Stimulated activated CD8-positive, alpha-beta memory T cell treated with anti-CD3 and anti-CD28 coated beads, Interleukin-4, amount 100 ng/mL, for 4 hours (primary cell): ENCODE measurements around the gene TMEM45A.
"Not testable (repeated sequence)": the region's sequence is repeated elsewhere in the genome, so short reads cannot be mapped to it uniquely, and the experiment has no call there.

Source experiments
- DNase-seq, 2 donors: peaks; one replicate each; pipeline ENCODE4 v3.0.0-alpha.2; 2020; ENCODE audit warnings: low read depth in 2 of 2, low spot score in 1 of 2

Gene TMEM45A

DNA sequence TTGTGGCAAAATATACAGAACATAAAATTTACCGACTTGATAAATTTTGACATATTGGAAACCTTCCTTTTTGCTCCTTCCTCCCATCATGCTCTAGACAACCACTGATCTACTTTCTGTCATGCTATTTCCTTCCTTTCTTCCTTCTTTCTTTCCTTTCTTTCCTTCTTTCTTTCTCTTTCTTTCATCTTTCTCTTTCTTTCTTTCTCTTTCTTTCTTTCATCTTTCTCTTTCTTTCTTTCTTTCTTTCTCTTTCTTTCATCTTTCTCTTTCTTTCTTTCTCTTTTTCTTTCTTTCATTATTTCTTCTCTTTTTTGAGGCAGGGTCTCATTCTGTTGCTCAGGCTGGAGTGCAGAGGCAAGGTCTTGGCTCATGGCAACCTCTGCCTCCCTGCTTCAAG lies 8.9 kb upstream of the TMEM45A start:
- DNase-seq, result no peak

DNA sequence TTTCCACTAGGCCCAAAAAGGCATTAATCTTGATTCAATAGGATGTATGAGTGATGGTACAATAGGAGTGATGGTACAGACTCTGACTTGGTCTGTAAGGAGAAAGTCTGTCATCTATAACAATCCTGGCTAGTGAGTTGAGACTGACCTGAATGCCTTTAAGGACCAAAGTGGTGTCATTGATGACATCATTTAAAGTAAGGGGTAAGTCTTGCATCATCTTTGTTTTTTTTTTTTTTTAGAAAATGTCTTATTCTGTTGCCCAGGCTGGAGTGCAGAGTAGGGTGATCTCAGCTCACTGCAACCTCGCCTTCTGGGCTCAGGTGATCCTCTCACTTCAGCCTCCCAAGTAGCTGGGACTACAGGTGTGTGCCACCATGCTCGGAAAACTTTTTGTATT lies 5.6 kb upstream of the TMEM45A start:
- DNase-seq, result no peak

DNA sequence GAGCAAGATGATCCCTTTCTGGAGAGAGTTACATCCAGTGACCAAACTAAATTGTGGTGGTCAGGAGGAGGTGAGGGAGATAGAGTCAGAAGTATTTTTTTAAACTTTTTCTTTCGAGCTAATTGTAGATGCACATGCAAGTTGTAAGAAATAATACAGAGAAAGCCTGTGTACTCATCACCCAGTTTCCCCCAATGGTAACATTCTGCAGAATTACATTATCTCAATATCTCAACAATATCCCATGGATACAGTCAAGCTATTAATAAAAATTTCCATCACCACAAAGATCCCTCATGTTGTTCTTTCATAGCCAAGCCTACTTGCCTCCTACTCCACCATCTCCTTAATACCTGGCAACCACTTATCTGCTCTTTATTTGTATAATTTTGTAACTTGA lies 3.3 kb upstream of the TMEM45A start:
- no peak for DNase-seq

DNA sequence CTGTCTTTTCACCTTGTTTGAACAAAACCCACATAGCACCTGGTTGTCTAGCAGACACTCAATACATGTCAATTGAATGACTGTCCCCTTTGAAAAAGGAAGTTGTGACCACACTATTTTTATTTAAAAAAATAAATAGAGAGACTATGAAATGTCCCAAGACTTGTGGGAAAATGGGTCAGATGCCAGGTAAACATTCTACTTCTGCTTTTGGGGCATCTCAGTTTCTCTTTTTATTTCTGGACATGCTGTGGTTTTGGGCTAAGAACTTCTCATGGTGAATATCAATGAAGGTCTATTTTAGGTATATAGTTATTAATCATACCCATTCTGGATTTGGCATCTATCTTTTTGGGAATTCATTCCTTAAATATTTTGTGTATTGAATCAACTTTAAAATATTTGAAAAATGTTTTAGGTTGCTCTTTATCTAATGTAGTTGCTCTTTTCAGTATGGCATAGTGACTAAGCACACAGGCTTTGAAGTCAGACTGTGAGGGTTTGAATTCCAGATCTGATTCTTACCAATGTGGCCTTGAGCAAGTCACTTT lies 4.4 kb downstream of the TMEM45A start:
- no peak for DNase-seq

DNA sequence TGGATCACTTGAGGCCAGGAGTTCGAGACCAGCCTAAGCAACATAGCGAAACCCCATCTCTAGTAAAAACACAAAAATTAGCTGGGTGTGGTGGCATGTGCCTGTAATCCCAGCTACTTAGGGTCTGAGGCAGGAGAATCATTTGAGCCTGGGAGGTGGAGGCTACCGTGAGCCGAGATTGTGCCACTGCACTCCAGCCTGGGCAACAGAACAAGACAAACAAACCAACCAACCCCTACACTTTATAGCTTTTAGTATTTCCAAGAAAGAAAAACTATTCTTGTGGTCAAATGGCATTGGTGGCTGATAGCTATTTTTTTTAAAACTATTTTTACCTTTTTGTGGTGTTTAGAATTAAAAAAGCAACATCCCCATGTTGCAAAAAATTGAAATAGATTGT lies 7.2 kb downstream of the TMEM45A start:
- no peak for DNase-seq

DNA sequence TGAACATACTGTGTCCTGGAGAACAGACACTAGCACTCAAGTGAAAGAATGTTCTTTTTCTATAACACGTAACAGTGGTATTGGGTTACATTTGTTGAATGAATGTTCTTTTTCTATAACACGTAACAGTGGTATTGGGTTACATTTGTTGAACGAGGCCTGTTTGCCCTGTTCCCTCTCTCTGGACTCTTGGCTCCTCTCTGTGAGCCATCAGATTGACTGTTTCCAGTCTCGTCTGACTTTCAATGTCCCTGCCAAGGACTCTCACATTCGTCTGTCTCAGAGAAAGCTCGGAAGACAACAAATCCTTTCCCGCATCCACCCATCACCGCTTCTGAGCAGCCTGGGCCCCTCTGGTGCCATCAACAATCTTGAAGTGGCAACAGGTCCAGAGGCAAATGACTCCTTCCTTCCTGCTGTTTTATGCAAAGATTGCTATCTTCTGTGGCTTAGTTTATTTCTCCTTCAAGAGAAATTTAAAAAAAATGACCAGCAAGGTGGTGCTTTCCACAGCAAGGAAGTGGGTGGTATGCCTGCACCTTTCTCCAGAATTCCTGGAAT lies 8.0 kb downstream of the TMEM45A start:
- DNase-seq, result no peak

DNA sequence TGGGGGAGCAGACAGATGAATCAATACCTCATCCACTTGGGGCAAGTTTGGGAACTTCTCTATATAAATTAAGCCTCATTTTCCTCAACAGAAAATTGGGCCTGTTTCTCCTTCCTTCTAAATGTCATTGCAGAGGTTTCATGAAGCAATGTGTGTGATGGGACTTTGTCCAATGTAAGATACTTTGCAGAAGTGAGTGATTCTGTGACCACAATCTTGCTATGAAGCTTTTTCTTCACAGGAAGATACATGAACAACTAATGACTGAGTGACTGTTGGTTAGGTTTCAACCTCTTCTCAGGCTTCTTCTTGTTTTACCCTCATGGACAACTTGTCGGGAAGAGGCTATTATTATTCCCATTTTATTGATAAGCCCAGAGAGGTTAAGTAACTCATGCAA lies 11.0 kb downstream of the TMEM45A start:
- no peak for DNase-seq

DNA sequence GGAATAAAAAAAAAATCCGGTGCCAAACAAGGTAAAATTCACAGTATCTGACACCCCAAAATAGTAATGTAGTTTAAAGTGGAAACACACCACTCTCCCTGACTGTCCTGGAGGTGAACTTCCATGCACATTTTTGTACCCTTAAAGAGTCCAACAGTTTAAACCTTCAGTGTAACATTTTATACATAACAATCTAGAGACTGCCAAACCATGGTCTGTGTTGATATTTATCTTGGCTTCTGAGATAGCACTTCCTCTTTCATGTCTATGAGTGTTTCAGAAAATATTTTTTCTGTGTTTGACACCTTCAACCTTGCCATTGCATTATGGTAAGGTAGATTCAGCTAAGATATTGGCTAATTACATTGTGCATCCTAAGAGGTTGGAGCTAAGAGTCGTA lies 13.9 kb downstream of the TMEM45A start:
- DNase-seq, result no peak

DNA sequence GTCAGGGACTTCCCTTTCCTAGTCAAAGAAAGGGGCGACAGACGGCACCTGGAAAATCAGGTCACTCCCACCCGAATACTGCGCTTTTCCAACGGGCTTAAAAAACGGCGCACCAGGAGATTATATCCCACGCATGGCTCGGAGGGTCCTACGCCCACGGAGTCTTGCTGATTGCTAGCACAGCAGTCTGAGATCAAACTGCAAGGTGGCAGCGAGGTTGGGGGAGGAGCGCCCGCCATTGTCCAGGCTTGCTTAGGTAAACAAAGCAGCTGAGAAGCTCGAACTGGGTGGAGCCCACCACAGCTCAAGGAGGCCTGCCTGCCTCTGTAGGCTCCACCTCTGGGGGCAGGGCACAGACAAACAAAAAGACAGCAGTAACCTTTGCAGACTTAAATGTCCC lies 17.4 kb downstream of the TMEM45A start:
- DNase-seq, result not testable (repeated sequence)

DNA sequence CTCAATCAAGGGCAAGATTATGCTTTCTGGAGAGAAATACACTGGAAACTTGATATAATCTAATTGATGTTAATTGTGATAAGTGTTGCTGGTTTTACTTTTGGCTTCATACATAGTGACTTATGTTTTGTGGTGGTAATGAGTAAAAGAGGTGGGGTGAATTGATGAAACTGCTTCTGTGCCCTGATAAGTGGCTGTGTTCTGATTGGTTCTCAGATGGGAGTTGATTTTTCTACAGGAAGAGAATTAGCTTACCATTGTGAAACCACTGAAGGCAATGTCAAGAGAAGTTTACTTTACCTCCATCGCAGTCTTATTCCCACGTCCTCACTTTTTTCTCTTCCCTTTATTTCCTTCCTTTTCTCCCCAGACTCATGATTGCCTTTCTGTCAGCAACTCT lies 23.8 kb downstream of the TMEM45A start:
- DNase-seq, result no peak

DNA sequence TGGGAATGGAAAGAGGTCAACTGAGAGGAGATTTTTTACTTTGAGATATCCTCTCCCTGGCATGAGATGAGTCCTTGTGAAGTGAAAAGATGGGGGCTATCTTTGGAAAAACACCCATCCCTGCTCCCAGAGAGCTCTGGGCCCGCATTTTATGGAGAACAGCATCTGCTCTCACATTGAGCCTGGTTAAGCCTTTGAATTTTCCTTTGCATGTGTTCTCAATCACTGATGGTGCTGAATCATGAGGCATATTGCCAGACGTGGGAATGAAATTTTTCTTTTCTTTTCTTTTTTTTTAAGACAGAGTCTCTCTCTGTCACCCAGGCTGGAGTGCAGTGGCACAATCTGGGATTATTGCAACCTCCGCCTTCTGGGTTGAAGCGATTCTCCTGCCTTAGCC lies 24.4 kb downstream of the TMEM45A start:
- DNase-seq, result no peak

DNA sequence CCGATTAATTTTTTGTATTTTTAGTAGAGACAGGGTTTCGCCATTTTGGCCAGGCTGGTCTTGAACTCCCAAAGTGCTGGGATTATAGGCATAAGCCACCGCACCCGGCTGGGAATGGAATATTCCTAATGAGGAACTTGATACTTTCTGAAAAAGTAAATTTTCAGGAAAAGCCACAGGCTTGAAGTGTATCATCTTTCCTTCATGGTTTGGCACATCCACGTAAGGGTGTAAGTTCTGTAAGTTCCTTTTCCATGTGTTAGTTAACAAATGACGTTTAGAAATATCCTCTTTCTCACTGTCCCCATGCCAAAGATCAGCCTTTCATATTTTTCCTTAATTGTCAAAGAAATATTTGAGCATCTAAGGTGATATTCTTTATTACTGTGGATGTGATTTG lies 24.9 kb downstream of the TMEM45A start:
- DNase-seq, result no peak

DNA sequence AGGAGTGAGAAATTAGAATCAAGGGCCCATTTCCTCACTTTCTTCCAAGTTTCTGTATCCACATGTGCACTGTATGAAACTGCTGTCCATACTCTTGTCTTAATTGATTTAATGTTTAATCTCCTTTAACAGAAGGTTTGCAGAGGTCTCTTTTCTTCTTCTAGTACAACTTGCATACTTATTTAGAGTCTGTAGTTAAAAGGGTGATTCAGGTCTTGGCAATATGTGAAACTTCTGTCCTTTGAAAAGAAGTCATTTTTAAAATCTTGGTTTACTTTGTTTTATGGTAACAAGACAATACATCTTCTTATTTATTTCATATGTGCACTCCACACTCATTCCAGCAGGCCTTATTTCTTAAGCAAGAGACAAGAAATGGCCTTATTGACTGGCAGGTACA lies 25.8 kb downstream of the TMEM45A start:
- no peak for DNase-seq

DNA sequence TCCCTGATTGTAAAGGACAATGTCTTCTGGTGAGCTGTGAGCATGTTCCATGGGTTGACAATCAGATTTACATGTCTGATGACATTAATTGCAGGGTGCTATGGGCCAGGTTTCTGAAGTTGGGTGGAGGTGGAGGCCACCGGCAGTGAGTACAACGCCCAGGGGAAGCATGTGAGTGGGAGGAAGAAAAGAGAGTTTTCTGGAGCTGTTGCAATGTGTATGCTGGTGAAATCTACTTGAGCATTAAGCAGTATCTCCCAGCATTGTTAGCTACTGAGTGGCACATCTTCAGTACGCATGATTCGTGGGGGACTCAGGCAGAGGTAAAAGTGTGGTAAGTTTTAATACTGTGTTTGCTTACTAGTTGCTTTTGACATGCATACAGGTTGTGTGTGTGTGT lies 26.6 kb downstream of the TMEM45A start:
- DNase-seq, result no peak

DNA sequence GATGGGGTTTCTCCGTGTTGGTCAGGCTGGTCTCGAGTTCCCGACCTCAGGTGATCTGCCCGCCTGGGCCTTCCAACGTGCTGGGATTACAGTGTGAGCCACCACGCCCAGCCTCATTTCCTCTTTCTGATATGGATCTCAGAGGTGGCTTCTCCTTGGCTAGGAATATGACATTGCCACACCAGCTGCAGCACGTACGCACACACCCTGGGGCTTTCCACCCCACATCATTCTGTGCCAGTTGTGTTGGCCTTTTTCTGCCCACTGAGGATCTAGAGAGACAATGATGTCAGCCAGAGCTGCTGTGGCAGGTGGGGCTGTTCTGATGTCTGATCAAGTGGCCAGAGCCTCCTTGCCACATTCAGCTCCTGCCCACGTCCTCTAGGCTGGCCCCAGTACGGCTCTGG lies 29.0 kb downstream of the TMEM45A start:
- DNase-seq, result no peak

DNA sequence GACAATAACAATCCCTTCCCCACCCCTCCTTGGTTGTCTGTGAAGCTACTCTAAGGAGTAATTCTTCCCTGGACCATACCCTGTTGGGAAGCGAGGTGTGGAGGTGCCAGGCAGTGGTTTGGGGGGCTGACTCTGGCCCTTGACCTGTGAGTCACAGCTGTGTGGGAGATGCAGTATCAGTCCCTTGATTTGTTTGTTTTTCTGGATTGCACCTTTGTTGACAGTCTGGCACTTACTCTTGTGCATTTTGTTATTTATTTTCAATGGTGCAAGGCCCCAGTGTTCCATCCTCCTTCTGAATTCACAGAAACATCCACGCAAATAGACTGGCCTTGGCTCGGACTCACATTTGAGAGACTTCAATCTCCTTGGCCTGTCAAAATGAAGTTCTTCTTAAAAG lies 29.7 kb downstream of the TMEM45A start:
- DNase-seq, result no peak

DNA sequence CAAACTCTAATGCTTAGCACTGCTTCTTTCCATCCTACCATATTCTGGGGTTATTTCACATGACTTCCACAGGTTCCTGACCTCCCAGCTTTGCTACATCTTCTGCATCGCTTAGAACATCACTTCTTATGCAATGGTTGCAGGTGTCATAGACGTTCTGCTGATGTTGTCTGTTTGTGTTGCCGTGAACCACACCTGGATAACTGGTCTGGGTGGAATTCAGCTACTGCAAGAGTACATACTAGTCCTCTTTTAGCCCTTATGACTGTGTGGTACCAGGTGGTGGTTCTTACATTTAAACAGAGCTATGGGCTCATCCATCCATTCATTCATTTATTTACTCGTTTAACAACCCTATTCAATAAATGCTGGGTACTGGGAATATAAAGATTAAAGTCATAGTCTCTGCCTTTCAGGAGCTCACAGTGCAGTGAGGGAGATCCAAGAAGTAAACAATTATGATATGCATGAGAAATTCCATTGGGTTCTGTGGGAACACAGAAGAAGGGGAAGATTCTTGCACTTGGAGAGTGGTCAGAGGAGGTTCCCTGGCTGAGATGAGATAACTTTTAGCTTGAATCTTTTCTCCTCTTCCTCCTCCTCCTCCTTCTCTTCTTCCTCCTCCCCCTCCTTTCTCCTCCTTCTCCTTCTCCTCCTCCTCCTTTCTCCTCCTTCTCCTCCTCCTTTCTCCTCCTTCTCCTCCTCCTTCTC lies 30.8 kb downstream of the TMEM45A start:
- no peak for DNase-seq

DNA sequence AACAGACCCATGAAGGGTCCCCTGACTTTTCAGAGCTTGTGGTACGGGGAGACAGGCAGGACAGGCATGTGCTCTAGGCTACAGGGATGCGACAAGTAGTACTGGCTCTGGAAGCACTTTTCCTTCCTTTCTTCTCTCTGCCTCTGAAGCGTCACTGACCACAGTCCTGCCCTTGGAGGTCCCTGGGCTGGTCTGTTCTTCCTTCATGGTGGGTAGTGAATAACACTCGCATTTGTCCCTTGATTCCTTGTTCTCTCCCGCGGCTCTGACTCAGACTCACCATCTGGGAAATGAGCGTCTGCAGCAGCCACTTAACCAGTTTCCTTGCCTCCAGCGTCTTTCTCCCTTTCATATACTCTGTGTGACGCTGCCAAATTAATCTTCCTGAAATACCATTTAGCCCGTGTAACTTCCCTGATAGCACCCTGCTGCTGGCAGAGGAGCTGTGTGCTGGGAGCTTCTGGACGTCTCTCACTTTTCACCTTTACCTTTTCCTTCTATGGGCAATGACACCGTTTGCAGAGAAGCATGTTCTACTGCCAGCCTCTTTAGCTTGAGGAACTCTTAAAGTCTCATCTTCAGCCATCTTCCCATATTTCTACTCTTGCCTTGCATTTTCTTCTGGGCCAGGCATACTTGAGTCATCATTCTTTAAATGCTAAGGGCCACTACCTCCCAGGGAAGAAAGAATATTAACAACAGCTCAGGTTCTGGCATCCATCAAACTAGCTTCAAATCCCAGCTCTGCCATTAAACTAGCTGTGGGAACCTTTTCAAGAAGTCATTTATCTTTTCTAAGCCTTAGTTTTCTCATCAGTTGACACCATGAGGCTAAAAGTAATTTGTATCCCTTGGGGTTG lies 33.6 kb downstream of the TMEM45A start:
- DNase-seq, result no peak

DNA sequence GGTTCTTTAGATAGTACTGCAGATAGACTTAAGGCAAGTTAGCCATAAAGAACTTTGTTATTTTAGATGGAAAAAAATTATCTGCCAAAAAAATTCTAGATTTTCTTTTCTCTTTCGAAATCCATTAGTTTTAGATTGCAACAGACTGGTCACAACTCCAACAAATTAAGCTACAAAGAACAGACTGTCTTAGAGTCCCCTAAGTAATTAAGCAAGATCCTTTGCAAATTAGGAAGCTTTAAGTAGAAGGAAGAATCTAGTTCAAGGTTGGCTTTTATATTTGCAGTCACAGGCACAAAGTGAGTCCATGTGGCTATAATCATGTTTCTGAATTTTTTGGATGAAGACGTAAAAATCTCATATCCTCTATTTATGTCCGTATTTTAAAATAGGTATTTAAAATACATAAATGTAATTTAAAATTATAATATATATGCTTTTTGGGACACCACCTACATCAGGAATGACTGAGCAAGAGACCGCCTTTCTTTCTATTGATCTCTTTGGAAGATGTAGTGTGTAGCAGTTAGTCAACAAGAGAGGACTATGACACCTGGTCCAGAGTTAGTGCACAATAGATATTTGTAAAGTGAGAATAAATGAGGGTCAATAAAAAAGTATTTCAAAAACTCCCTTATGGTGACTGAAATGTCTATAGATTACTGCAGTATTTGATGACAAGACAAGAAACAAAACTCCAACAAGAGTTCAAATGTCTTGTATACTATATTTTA lies 34.4 kb downstream of the TMEM45A start:
- DNase-seq, result no peak

DNA sequence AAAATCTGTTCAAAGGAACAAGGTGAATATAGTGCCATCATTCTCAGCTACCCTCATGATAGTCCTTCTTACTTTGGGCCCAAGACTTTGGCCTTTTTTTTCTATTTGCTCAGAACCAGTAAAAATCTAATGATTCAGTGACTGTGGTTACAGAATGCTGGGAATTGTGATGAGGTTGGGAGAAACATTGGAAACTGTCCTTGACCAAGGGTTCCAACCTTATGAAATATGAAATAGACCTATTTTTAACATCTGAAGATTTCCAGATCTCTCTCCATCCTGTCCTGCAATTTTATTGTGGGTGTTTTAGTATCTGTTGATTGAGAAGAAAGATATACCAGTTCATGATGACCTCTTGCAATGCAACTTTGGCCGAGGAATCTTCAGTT lies 34.9 kb downstream of the TMEM45A start:
- DNase-seq, result no peak

DNA sequence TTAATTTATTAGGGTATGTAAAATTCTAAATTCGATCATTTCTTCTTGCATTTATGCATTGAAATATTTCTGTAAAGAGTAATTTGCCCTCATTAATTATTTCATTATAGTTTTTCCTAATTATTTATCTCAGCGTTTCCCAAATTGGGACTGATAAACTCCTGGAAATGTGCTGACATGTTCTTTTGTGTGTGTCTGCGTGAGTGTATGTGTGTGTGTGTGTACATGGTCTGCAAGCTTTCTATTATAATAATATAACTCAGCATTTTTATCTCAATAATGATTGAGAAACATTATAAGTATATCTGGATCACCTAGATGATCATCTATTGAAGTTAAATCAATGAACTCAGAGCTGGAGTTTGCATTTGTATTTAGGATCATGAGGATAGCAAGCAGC lies 38.7 kb downstream of the TMEM45A start:
- DNase-seq, result no peak
